Measurements from ENCODE around the gene GPC2.
"Not testable (repeated sequence)": the region's sequence is repeated elsewhere in the genome, so short reads cannot be mapped to it uniquely, and the experiment has no call there.

GPC2 gene

GRCh38 chr7:100147278-100147677 lies 29.9 kb downstream of the GPC2 start:
- no peak for DNase-seq

DNA sequence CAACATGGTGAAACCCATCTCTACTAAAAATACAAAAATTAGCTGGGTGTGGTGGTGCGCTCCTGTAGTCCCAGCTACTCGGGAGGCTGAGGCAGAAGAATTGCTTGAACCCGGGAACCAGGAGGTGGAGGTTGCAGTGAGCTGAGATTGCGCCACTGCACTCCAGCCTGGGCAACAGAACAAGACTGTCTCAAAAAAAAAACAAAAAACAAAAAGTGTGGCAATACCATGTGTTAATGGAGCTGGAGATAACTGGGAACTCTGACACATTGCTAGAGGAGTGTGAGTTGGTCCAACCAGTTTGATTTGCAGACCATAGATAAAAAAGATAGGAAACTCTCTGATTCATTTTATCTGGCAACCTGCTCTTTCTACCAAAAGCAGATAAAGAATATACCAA lies 30.8 kb downstream of the GPC2 start:
- DNase-seq: peak; percentile 40

DNA sequence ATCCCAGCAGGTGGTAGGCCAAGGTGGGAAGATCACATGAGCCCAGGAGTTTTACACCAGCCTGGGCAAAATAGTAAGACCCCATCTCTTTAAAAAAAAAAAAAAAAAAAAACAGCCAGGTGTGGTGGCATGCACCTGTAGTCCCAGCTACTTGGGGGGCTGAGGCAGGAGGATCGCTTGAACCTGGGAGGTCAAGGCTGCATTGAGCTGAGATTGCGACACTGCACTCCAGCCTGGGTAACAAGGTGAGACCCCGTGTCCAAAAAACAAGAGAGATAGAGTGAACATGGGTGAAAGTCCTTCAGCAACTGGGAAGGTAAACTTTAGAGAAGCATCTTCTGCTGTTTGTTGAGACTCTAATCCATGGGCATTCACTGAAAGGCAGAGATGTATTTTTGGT lies 34.7 kb downstream of the GPC2 start:
- DNase-seq: no peak

DNA sequence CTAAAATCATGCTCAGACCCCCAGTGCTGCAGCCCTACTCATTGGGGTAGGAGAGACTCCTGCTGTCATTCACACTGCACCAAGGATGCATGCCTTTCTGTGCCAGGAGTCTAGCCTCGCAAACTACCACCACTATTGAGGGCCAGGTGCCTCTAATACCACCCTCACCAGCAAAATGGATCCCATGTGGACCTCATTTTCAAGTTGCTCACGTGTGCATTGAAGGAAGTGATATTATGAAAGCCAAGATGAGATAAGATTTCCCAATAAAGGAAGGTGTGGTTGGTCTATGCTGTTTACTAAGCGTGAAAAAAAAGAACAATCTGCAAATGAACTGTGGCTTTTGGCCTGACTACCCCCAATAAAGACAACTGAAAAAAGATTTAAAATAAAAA lies 35.6 kb downstream of the GPC2 start:
- peak; percentile 69 for DNase-seq

DNA sequence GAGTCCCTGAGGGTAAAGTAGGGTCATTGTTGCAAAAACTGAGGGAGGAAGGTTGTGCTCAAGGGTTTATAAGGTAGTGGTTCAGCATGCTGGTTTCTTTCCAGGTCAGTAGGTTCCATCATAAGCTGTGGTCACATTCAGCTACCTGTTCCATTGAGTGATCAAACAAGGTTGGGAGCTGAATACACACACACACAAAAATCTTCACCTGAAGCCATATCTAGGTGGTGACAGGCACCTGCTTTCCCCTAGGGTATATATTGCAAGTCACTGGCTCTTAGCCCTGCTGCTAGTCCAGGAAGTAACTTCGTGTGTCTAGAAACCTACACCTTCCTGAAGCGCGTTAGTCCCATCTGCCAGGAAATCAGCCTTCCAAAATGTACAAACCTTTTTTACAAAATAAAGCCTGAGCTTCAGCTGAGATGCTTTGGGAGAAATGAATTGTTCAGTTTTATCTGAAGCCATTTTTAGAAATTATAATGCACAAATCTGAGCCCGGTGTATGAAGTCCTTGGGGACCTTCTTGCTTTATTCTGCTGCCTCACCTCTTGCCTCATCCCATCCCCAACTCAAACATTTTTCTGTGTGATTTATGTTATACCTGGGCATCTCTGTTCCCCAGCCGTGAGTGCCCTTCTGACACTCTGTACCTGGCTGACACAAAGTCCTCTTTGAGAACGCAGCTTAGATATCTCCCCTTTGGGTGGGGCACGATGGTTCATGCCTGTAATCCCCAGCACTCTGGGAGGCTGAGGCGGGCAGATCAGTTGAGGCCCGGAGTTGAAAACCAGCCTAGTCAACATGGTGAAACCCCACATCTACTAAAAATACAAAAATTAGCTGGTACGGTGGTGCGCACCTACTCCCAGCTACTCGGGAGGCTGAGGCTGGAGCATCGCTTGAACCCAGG lies 39.1 kb downstream of the GPC2 start:
- no peak for DNase-seq

DNA sequence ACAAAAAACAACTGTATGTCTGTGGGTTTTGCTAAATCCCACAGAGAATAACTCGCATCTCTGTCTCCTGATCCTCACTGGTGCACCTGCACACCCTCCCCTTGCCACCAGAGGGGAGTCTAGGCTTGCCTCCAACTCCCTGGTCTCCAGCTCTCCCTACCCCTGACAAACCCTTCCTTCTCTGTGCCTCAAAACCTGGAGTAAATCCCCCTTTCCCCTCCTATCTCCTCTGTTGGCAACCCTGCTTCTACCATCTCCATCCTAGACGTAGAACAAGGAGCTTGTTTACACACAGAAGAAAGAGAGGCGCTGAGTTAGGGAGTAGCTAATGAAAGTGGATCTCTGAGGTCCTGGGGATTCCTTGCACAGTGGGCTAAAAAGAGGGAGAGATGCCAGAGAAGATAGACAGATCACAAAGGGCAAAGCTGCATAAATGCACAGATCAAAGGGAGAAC lies 44.5 kb downstream of the GPC2 start:
- peak; percentile 34 for DNase-seq

GRCh38 chr7:100132126-100132525 lies 45.1 kb downstream of the GPC2 start:
- DNase-seq: no peak

DNA sequence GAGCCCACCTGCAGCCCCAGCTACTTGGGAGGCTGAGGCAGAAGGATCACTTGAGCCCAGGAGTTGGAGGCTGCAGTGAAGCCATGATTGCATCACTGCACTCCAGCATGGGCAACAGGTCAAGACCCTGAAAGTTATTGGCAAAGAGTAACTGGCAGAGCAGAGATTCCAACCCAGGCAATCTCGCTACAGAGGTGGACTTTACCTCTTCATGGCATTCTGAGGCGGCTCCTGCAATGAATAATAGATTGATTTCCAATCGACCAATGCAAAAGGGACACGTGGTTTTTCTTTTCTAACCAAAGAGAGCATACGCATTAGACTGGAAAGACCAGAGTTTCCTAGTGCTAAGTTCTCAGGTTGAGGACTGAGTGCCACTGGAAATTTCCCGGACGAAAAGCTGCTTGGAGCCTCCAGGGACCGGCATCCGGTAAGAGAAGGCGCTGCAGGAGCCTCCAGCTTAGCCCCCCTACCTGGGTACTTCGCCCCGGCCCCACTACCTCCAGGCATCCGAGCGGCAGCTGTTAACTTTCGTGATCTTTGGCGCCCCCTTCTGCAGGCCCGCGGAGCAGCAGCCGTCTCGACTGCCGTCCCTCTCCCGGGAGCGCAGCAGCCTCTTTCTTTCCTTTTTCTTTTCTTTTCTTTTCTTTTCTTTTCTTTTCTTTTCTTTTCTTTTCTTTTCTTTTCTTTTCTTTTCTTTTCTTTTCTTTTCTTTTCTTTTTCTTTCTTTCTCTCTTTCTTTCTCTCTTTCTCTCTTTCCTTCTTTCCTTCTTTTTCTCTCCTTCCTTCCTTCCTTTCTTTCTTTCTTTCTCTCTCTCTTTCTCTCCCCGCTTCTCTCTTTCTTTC lies 46.4 kb downstream of the GPC2 start:
- DNase-seq: peak; percentile 30

DNA sequence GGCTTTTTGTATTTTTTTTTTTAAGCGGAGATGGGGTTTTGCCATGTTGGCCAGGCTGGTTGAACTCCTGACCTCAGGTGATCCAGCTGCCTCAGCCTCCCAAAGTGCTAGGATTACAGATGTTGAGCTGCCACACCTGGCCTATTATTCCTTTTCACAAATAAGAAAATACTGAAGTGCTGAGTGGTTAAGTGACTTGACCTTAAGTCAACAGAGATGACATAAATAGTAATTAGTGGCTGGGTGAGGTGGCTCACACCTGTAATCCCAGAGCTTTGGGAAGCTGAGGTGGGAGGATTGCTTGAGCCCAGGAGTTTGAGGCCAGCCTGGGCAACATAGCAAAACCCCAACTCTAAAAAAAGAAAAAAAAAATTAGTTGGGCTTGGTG lies 47.0 kb downstream of the GPC2 start:
- DNase-seq: not testable (repeated sequence)

GRCh38 chr7:100128637-100128963 lies 48.6 kb downstream of the GPC2 start:
- no peak for DNase-seq

DNA sequence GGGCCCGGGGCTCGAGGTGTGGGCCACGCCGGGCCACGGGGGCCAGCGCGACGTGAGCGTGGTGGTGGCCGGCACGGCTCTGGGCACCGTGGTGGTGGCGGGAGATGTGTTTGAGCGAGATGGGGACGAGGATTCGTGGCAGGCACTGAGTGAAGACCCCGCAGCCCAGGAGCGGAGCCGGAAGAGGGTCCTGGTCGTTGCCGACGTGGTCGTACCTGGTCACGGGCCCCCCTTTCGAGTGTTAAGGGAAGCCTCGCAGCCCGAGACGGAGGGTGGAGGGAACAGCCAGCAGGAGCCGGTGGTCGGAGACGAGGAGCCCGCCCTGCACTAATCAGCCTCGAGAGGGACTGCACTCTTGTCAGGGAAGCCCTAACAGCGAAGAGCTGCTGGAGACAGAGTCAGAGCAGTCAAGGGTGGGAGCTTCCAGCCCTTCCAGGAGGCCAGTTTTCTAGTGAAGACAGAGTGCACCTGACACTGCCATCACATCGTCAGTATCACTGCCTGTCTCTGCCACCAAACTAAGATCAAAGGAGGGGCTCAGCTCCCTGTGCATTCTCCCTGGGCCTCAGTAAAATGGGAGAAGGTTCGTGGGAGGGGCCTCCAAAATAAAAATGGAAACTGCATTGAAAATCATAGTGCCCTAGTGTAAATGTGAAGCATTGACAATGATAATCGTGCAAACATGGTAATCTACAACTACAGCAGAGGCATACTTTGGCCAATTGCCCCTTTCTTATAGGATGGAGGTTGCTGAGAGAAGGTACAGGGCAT lies 49.1 kb downstream of the GPC2 start:
- DNase-seq: no peak

- DNase-seq: peak; percentile 78
Measured at GRCh38 chr7:100126931-100127865, 50.0 kb downstream of the GPC2 start, which contains the start of gene MBLAC1. Gene MBLAC1 (plus strand): TSS chr7:100126967. CDS start chr7:100127396, 429 bp downstream.

GRCh38 chr7:100126239-100126930 lies 50.8 kb downstream of the GPC2 start:
- peak; percentile 61 for DNase-seq

DNA sequence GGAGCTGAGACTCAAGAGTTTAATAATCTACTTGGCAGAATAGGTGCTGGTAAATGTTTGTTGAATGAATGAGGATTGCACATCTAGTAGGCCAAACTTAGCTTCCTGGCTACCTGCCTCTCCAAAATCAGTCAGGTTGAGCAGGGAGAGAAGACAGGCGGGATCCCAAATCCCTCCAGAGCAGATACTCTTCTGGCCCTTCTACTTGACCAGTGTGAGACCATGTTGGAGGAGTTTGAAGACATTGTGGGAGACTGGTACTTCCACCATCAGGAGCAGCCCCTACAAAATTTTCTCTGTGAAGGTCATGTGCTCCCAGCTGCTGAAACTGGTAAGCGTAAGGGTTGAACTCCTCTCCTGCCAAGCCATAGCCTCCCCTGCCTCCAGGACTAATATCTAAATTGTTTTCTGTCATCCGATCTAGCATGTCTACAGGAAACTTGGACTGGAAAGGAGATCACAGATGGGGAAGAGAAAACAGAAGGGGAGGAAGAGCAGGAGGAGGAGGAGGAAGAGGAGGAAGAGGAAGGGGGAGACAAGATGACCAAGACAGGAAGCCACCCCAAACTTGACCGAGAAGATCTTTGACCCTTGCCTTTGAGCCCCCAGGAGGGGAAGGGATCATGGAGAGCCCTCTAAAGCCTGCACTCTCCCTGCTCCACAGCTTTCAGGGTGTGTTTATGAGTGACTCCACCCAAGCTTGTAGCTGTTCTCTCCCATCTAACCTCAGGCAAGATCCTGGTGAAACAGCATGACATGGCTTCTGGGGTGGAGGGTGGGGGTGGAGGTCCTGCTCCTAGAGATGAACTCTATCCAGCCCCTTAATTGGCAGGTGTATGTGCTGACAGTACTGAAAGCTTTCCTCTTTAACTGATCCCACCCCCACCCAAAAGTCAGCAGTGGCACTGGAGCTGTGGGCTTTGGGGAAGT lies 52.6 kb downstream of the GPC2 start:
- no peak for DNase-seq

DNA sequence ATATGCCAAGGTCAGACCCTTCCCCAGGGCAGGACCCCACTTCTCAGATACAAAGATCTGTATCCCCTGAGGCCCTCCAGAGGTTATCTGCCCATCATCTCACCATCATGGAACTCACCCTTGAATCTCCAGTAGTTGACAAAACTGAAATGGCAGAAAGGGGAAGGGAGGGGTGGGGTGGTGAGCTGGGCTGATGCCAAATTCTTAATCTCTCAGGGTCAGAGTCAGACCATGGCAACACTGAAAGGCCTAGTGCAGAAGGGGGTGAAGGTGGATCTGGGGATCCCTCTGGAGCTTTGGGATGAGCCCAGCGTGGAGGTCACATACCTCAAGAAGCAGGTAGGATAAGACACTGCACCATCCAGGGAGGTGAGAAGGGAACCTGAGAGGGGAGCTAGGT lies 54.6 kb downstream of the GPC2 start:
- no peak for DNase-seq

GRCh38 chr7:100122067-100122466 lies 55.1 kb downstream of the GPC2 start:
- no peak for DNase-seq

DNA sequence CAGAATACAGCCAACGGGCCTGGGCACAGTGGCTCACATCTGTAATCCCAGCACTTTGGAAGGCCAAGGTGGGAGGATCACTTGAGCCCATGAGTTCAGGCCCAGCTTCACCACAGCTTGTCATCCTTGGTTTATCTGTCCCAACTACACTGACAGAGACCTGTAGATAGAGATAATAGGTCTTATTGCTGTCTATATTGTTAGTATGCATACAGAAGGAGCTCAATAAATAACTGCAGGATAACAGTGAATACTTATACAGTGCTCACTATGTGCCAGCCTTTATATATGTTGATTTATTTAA lies 56.5 kb downstream of the GPC2 start:
- DNase-seq: no peak

GRCh38 chr7:100119970-100120732 lies 57.0 kb downstream of the GPC2 start:
- peak; percentile 21 for DNase-seq
